Stimulated activated naive CD8-positive, alpha-beta T cell treated with anti-CD3 and anti-CD28 coated beads, Interleukin-15, Interleukin-2, amounts not matched to agents 100 ng/mL and 50 ng/mL, for 24 hours (primary cell): ENCODE measurements around the gene GLB1L2.

Experiments
- H3K27ac Mint-ChIP-seq: one replicate; pipeline ENCODE4 v1.8.0; 2021; ENCODE audit warnings: mild to moderate bottlenecking, mixed read lengths
- H3K27me3 Mint-ChIP-seq: one replicate; pipeline ENCODE4 v1.8.0; 2021; ENCODE audit warnings: mixed read lengths
- H3K36me3 Mint-ChIP-seq: one replicate; pipeline ENCODE4 v1.8.0; 2021; ENCODE audit warnings: low read depth, mixed read lengths
- H3K4me1 Mint-ChIP-seq: one replicate; pipeline ENCODE4 v1.8.0; 2021; ENCODE audit warnings: low read depth, mixed read lengths
- H3K4me3 Mint-ChIP-seq: one replicate; pipeline ENCODE4 v1.8.0; 2021; ENCODE audit warnings: mild to moderate bottlenecking, mixed read lengths
- H3K9me3 Mint-ChIP-seq: one replicate; pipeline ENCODE4 v1.8.0; 2021; ENCODE audit warnings: mixed read lengths

The GLB1L2 gene

GRCh38 chr11:134364261-134364660 lies 32.5 kb downstream of the GLB1L2 start:
- no peaks in the 10 kb centered on the region for H3K9me3 Mint-ChIP-seq
- no peak overlapping the region for H3K4me3 Mint-ChIP-seq
- H3K27ac Mint-ChIP-seq: no peak overlapping the region
- peaks cover 10% of the 10 kb centered on the region for H3K4me1 Mint-ChIP-seq
- peaks cover 14% of the 10 kb centered on the region for H3K27me3 Mint-ChIP-seq
- H3K36me3 Mint-ChIP-seq: no peaks in the 10 kb centered on the region

GRCh38 chr11:134365011-134365925 lies 33.5 kb downstream of the GLB1L2 start:
- Mint-ChIP-seq H3K36me3 (no peaks in the 10 kb centered on the region), H3K4me3 (no peak overlapping the region), H3K27me3 (peaks cover 10% of the 10 kb centered on the region), H3K27ac (no peak overlapping the region), H3K4me1 (peaks cover 4% of the 10 kb centered on the region), H3K9me3 (no peaks in the 10 kb centered on the region)

GRCh38 chr11:134366254-134366653 lies 34.5 kb downstream of the GLB1L2 start:
- Mint-ChIP-seq H3K27ac (no peak overlapping the region), H3K36me3 (no peaks in the 10 kb centered on the region), H3K4me1 (peaks cover 4% of the 10 kb centered on the region), H3K4me3 (no peak overlapping the region), H3K9me3 (no peaks in the 10 kb centered on the region), H3K27me3 (peaks cover 9% of the 10 kb centered on the region)

- Mint-ChIP-seq H3K4me3 (no peak overlapping the region), H3K9me3 (no peaks in the 10 kb centered on the region), H3K36me3 (no peaks in the 10 kb centered on the region), H3K27me3 (no peaks in the 10 kb centered on the region), H3K27ac (no peak overlapping the region), H3K4me1 (no peaks in the 10 kb centered on the region)
These were observed 36.0 kb downstream of the GLB1L2 start for GRCh38 chr11:134367781-134368180.

- Mint-ChIP-seq H3K4me3 (no peak overlapping the region), H3K27me3 (no peaks in the 10 kb centered on the region), H3K36me3 (no peaks in the 10 kb centered on the region), H3K27ac (no peak overlapping the region), H3K9me3 (no peaks in the 10 kb centered on the region), H3K4me1 (no peaks in the 10 kb centered on the region)
These were observed 38.1 kb downstream of the GLB1L2 start for GRCh38 chr11:134369656-134370525.

- H3K4me1 Mint-ChIP-seq: no peaks in the 10 kb centered on the region
- no peak overlapping the region for H3K27ac Mint-ChIP-seq
- no peaks in the 10 kb centered on the region for H3K27me3 Mint-ChIP-seq
- no peaks in the 10 kb centered on the region for H3K9me3 Mint-ChIP-seq
- H3K36me3 Mint-ChIP-seq: no peaks in the 10 kb centered on the region
- no peak overlapping the region for H3K4me3 Mint-ChIP-seq
These were observed 39.0 kb downstream of the GLB1L2 start for GRCh38 chr11:134370526-134371435.

- no peaks in the 10 kb centered on the region for H3K9me3 Mint-ChIP-seq
- H3K36me3 Mint-ChIP-seq: no peaks in the 10 kb centered on the region
- no peaks in the 10 kb centered on the region for H3K4me1 Mint-ChIP-seq
- no peak overlapping the region for H3K27ac Mint-ChIP-seq
- H3K4me3 Mint-ChIP-seq: no peak overlapping the region
- H3K27me3 Mint-ChIP-seq: no peaks in the 10 kb centered on the region
These were observed 39.8 kb downstream of the GLB1L2 start for GRCh38 chr11:134371436-134372185.

GRCh38 chr11:134372536-134372935 lies 40.7 kb downstream of the GLB1L2 start:
- no peak overlapping the region for H3K4me3 Mint-ChIP-seq
- H3K36me3 Mint-ChIP-seq: no peaks in the 10 kb centered on the region
- no peaks in the 10 kb centered on the region for H3K4me1 Mint-ChIP-seq
- no peaks in the 10 kb centered on the region for H3K27me3 Mint-ChIP-seq
- H3K9me3 Mint-ChIP-seq: no peaks in the 10 kb centered on the region
- H3K27ac Mint-ChIP-seq: no peak overlapping the region

- no peaks in the 10 kb centered on the region for H3K9me3 Mint-ChIP-seq
- H3K4me3 Mint-ChIP-seq: no peak overlapping the region
- no peak overlapping the region for H3K27ac Mint-ChIP-seq
- no peaks in the 10 kb centered on the region for H3K36me3 Mint-ChIP-seq
- H3K27me3 Mint-ChIP-seq: no peaks in the 10 kb centered on the region
- no peaks in the 10 kb centered on the region for H3K4me1 Mint-ChIP-seq
These were observed 41.2 kb downstream of the GLB1L2 start for GRCh38 chr11:134372961-134373360.

- no peaks in the 10 kb centered on the region for H3K36me3 Mint-ChIP-seq
- no peak overlapping the region for H3K4me3 Mint-ChIP-seq
- H3K27ac Mint-ChIP-seq: no peak overlapping the region
- H3K27me3 Mint-ChIP-seq: no peaks in the 10 kb centered on the region
- H3K4me1 Mint-ChIP-seq: no peaks in the 10 kb centered on the region
- H3K9me3 Mint-ChIP-seq: no peaks in the 10 kb centered on the region
These were observed 41.8 kb downstream of the GLB1L2 start for GRCh38 chr11:134373591-134374052.

- no peaks in the 10 kb centered on the region for H3K4me1 Mint-ChIP-seq
- H3K4me3 Mint-ChIP-seq: no peak overlapping the region
- no peaks in the 10 kb centered on the region for H3K9me3 Mint-ChIP-seq
- no peaks in the 10 kb centered on the region for H3K36me3 Mint-ChIP-seq
- H3K27ac Mint-ChIP-seq: no peak overlapping the region
- H3K27me3 Mint-ChIP-seq: no peaks in the 10 kb centered on the region
These were observed 42.4 kb downstream of the GLB1L2 start for GRCh38 chr11:134374171-134374570.

GRCh38 chr11:134374891-134375550 lies 43.2 kb downstream of the GLB1L2 start:
- no peaks in the 10 kb centered on the region for H3K27me3 Mint-ChIP-seq
- H3K27ac Mint-ChIP-seq: no peak overlapping the region
- no peaks in the 10 kb centered on the region for H3K4me1 Mint-ChIP-seq
- no peaks in the 10 kb centered on the region for H3K36me3 Mint-ChIP-seq
- H3K4me3 Mint-ChIP-seq: no peak overlapping the region
- H3K9me3 Mint-ChIP-seq: no peaks in the 10 kb centered on the region

- H3K9me3 Mint-ChIP-seq: no peaks in the 10 kb centered on the region
- H3K4me3 Mint-ChIP-seq: no peak overlapping the region
- H3K27me3 Mint-ChIP-seq: no peaks in the 10 kb centered on the region
- H3K36me3 Mint-ChIP-seq: no peaks in the 10 kb centered on the region
- no peak overlapping the region for H3K27ac Mint-ChIP-seq
- H3K4me1 Mint-ChIP-seq: no peaks in the 10 kb centered on the region
These were observed 44.5 kb downstream of the GLB1L2 start for GRCh38 chr11:134376150-134376921.
